ENCODE measurements around the gene PPP1R14B. TPM values are rescaled to one million over a fixed set of nuclear protein-coding genes. Genes with fewer than 3 reads are reported as not detected.

The PPP1R14B gene
- total RNA-seq, 1 experiment from 2014 or later, result 1,496 TPM

DNA sequence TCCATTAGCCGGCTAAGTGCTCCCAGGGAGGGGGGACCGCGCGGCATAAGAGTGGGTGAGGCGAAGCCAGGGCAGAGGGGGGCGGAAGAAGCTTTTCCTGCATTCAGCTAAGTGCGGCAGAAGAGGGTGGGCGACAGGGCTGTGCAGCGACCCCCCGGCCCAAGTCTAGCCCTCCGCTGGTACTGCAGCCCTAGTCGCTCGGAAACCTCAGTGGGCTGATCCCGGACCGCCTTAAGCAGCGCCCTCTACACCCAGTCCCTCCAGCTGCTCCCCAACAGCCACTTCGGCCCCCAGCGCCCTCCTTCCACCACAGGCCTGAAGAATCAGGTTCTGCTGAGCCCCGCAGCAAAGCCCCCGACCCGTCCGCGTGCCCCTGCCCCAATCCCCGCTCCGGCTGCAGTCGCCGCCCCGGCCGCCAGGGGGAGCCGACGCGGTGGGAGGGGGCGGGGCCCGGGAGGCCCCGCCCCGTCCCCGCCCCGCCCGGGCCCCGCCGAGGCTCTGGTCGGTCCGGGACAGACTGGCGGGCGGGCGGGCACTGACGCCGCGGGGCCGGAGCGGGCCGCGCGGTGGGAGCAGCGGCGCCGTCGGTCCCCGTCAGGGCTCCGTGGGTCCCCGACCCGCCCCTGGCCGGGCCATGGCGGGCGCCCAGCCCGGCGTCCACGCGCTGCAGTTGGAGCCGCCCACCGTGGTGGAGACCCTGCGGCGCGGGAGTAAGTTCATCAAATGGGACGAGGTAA is 4.4 kb upstream of the PPP1R14B start, which contains the start of gene PLCB3:
Gene PLCB3 (plus strand): TSS at position 515 of the 737 bp plus-strand sequence. CDS start 120 bp downstream, at position 635.
- CTCF ChIA-PET, result interaction anchor here (1.2 to 1.3 kb wide), 2 partner anchors 53 to 104 kb away, joined by 3 to 5 read pairs; no protein-coding TSS in a partner anchor
- Histone ChIP-seq H3K9me2 (replicated peaks; ENCODE audit: low read length) (no peaks in the 10 kb centered on the region), H3K27ac (ENCODE audit: low read length) (no peak within 1 kb of the TSS), H3K79me2 (ENCODE audit: low read length) (peaks cover 27% of the 10 kb centered on the region), H3K9me3 (ENCODE audit: low read length) (no peaks in the 10 kb centered on the region), H4K20me1 (ENCODE audit: low read length) (no peaks in the 10 kb centered on the region; the same call in 1 of the 2 replicates), H3F3A (ENCODE audit: low read length, unreplicated experiment) (no peaks in the 10 kb centered on the region), H3K27me3 (ENCODE audit: low read length) (no peaks in the 10 kb centered on the region), H3K4me2 (ENCODE audit: low read length) (peak within 1 kb of the TSS; percentile 98), H3K36me3 (ENCODE audit: low read depth, low read length) (peaks cover 15% of the 10 kb centered on the region), H2AFZ (ENCODE audit: low read length) (peak within 1 kb of the TSS; percentile 93), H3K4me3 (ENCODE audit: low read length) (peak within 1 kb of the TSS; percentile 85), H3K9ac (ENCODE audit: low read length) (peak within 1 kb of the TSS; percentile 79), H3K4me1 (ENCODE audit: insufficient read depth, low read length) (peaks cover 30% of the 10 kb centered on the region)
- intact Hi-C loops (cut with micrococcal nuclease), result loop anchor here (1.0 kb wide), 1 partner anchor 47 kb away; no protein-coding TSS in a partner anchor
- ATAC-seq, result peak; percentile 49
- BruUV-seq (replicated peaks), result no TSS peak
- POLR2A ChIA-PET (ENCODE audit: unreplicated experiment), result interaction anchor here (0.7 kb wide), 1 partner anchor 44 kb away, joined by 4 read pairs; no protein-coding TSS in a partner anchor
- TF ChIP-seq, protein P1, sequence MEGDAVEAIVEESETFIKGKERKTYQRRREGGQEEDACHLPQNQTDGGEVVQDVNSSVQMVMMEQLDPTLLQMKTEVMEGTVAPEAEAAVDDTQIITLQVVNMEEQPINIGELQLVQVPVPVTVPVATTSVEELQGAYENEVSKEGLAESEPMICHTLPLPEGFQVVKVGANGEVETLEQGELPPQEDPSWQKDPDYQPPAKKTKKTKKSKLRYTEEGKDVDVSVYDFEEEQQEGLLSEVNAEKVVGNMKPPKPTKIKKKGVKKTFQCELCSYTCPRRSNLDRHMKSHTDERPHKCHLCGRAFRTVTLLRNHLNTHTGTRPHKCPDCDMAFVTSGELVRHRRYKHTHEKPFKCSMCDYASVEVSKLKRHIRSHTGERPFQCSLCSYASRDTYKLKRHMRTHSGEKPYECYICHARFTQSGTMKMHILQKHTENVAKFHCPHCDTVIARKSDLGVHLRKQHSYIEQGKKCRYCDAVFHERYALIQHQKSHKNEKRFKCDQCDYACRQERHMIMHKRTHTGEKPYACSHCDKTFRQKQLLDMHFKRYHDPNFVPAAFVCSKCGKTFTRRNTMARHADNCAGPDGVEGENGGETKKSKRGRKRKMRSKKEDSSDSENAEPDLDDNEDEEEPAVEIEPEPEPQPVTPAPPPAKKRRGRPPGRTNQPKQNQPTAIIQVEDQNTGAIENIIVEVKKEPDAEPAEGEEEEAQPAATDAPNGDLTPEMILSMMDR (conservative IDR thresholded peaks at IDR 0.05; ENCODE audit: low read depth, low read length), result peak; percentile 72
- TF ChIP-seq EZH2phosphoT487 (IDR thresholded peaks at IDR 0.05; ENCODE audit: borderline replicate concordance, low read length) (no peak), EZH2 (IDR thresholded peaks at IDR 0.05; ENCODE audit: low read length, unreplicated experiment) (no peak)
- peak; percentile 74 for DNase-seq

DNA sequence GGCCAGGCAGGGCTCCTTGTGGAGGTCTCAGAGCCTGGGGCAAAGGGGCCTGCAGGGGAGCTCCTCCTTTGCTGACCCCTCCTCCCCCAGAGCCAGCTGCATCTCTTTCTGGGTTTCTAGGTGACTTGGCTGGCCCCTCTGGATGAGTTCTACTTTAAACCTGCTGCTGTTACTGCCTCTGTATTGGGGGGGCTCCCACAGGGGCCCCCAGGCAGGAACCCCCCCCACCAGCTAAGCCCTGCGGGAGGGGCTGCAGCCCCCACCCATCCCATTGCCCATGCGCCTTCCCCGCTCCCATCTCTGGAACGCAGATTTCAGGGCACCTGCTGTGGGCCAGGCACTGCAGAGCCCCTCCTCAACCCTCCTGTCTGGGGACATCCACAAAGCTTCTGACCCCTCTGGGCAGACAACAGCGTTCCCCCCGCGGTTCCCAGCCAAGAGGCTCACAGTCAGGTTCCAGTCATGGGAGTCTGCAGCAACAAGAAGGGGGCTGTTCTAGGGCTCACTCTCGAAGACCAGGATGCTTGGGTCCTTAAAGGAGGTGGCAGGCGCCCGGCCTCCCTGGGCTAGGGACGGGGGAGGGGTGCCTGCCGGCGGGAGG is 3.8 kb upstream of the PPP1R14B start:
- no TSS peak for BruUV-seq (replicated peaks)
- Histone ChIP-seq H3F3A (ENCODE audit: low read length, unreplicated experiment) (no peaks in the 10 kb centered on the region), H3K9me2 (replicated peaks; ENCODE audit: low read length) (no peaks in the 10 kb centered on the region), H3K27me3 (ENCODE audit: low read length) (no peaks in the 10 kb centered on the region), H3K36me3 (ENCODE audit: low read depth, low read length) (peaks cover 10% of the 10 kb centered on the region), H2AFZ (ENCODE audit: low read length) (peak overlapping the region; percentile 93), H3K4me1 (ENCODE audit: insufficient read depth, low read length) (peaks cover 29% of the 10 kb centered on the region), H4K20me1 (ENCODE audit: low read length) (peaks cover under 1% of the 10 kb centered on the region; the same call in 1 of the 2 replicates), H3K4me2 (ENCODE audit: low read length) (peak overlapping the region; percentile 98), H3K9me3 (ENCODE audit: low read length) (no peaks in the 10 kb centered on the region), H3K79me2 (ENCODE audit: low read length) (peaks cover 33% of the 10 kb centered on the region), H3K27ac (ENCODE audit: low read length) (no peak overlapping the region), H3K4me3 (ENCODE audit: low read length) (peak overlapping the region; percentile 71), H3K9ac (ENCODE audit: low read length) (peak overlapping the region; percentile 38; the same call in 1 of the 2 replicates)
- ChIA-PET CTCF (no interaction called here), POLR2A (ENCODE audit: unreplicated experiment) (interaction anchor here (0.5 kb wide), 1 partner anchor 10 kb away, joined by 3 read pairs; no protein-coding TSS in a partner anchor)
- intact Hi-C loops (cut with micrococcal nuclease), result loop anchor here (1.0 kb wide), 1 partner anchor 46 kb away; no protein-coding TSS in a partner anchor
- DNase-seq (no peak), ATAC-seq (peak; percentile 2)
- TF ChIP-seq, protein P1 (conservative IDR thresholded peaks at IDR 0.05; ENCODE audit: low read depth, low read length), result no peak
- TF ChIP-seq EZH2 (IDR thresholded peaks at IDR 0.05; ENCODE audit: low read length, unreplicated experiment) (no peak), EZH2phosphoT487 (IDR thresholded peaks at IDR 0.05; ENCODE audit: borderline replicate concordance, low read length) (no peak)
